HCT116 (cell line): ENCODE results near the gene THAP3.
A peak's percentile ranks its signal among the peaks of the same experiment; 100 is the strongest.

Experiments
- EZH2 ChIP-seq: fragments of 200-600 bp; sonication (generic); IDR thresholded peaks from 2 replicates; pipeline ENCODE4 v1.6.1; 2017; ENCODE audit warnings: antibody characterized with exemption, mixed run types
- EZH2phosphoT487 ChIP-seq: fragments of 200-600 bp; IDR thresholded peaks from 2 replicates; pipeline ENCODE4 v1.6.1; 2018; ENCODE audit warnings: antibody characterized with exemption, borderline replicate concordance
- JUND ChIP-seq: IDR thresholded peaks from 2 replicates; pipeline ENCODE4 v1.6.1; 2012
- POLR2A ChIP-seq: IDR thresholded peaks from 2 replicates; pipeline ENCODE4 v1.7.0; 2011; ENCODE audit warnings: borderline replicate concordance; ENCODE audit not compliant: insufficient read depth, insufficient read length; ENCODE audit errors: extremely low read depth
- POLR2AphosphoS5 ChIP-seq: IDR thresholded peaks from 2 replicates; pipeline ENCODE4 v1.6.1; 2011; ENCODE audit warnings: mild to moderate bottlenecking, low read depth, low read length, moderate library complexity
- RAD21 ChIP-seq: IDR thresholded peaks from 2 replicates; pipeline ENCODE4 v1.6.1; 2012; ENCODE audit warnings: low read depth, mild to moderate bottlenecking
- SIN3A ChIP-seq: IDR thresholded peaks from 2 replicates; pipeline ENCODE4 v1.6.1; 2012; ENCODE audit warnings: low read depth
- SP1 ChIP-seq: IDR thresholded peaks from 2 replicates; pipeline ENCODE4 v1.6.1; 2012; ENCODE audit warnings: low read depth
- ZNF274 ChIP-seq: fragments of 200-500 bp; sonication (Bioruptor generic); IDR thresholded peaks from 2 replicates; pipeline ENCODE4 v1.6.1; 2014; ENCODE audit warnings: mild to moderate bottlenecking, low read depth, low read length, inconsistent platforms
- TF ChIP-seq, protein P1 (sequence below), 3 experiments: fragments of 200-600 bp in 1 of 3; sonication (generic) in 1 of 3; IDR thresholded peaks in 2 of 3; conservative IDR thresholded peaks in 1 of 3; 2 replicates each; pipeline ENCODE4 v1.5.1; 2012 to 2017; ENCODE audit warnings: low read depth in 2 of 3, low read length in 2 of 3, antibody characterized with exemption in 1 of 3, borderline replicate concordance in 1 of 3, control low read depth in 1 of 3, mild to moderate bottlenecking in 1 of 3, mixed read lengths in 1 of 3, mixed run types in 1 of 3, moderate library complexity in 1 of 3; ENCODE audit not compliant: insufficient read depth in 1 of 3
- TF ChIP-seq, protein P2 (sequence below): IDR thresholded peaks from 2 replicates; pipeline ENCODE4 v1.6.1; 2012; ENCODE audit warnings: low read depth
- TF ChIP-seq, protein P3 (sequence below): IDR thresholded peaks from 2 replicates; pipeline ENCODE4 v1.6.1; 2012

DNA sequence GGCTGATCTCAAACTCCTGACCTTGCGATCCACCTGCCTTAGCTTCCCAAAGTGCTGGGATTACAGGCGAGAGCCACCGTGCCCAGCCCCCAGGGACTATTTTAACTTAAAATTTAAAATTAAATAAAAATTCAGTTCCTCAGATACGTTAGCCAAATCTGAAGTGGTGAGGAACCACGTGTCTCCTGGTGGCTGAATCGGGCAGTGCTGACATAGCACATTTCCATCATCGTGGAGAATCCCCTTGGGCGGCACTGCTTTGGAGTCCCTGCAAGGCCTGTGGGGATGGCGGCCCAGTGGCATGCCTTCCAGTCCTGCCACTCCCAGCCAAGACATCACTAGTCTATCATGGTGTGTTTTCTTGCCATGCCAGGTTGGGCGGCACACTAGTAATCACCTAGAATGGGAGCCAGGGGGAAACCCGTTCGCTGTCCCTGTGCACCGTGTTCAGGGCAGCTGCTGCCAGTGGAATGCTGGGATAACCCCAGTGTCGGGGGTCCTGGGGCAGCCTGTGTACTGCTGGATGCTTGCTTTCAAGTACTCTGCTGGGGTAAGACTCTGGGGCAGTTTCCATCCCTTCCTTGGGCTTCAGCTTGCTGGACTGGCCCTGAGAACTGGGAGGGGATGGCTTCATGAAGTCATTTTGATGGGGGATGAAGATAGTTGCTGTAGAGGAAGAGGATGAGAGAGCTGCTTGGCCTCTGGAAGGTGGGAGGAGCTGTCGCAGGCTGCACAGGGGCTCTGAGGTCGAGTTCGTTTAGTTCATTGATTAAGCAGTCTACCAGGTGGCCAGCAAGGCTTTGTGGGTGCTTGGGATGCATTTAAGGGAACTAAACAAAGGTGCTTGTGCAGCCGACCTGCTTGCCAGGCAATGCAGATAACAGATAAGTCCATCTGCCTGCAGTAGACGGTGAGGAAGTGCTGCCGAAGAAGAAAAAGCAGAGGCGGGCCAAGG lies 40.3 kb upstream of the THAP3 start:
- TF ChIP-seq POLR2AphosphoS5 = no peak
- TF ChIP-seq, protein P1, sequence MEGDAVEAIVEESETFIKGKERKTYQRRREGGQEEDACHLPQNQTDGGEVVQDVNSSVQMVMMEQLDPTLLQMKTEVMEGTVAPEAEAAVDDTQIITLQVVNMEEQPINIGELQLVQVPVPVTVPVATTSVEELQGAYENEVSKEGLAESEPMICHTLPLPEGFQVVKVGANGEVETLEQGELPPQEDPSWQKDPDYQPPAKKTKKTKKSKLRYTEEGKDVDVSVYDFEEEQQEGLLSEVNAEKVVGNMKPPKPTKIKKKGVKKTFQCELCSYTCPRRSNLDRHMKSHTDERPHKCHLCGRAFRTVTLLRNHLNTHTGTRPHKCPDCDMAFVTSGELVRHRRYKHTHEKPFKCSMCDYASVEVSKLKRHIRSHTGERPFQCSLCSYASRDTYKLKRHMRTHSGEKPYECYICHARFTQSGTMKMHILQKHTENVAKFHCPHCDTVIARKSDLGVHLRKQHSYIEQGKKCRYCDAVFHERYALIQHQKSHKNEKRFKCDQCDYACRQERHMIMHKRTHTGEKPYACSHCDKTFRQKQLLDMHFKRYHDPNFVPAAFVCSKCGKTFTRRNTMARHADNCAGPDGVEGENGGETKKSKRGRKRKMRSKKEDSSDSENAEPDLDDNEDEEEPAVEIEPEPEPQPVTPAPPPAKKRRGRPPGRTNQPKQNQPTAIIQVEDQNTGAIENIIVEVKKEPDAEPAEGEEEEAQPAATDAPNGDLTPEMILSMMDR (IDR thresholded peaks at IDR 0.05 in 2 of 3, conservative IDR thresholded peaks at IDR 0.05 in 1 of 3; ENCODE audit: borderline replicate concordance in 1 of 3, insufficient read depth in 1 of 3, low read depth in 2 of 3, low read length in 2 of 3) = peak in 1 of 3 experiments; percentile 37; a peak in 1 of 6 replicates
- no peak for TF ChIP-seq EZH2
- TF ChIP-seq POLR2A = no peak
- no peak for TF ChIP-seq EZH2phosphoT487
- TF ChIP-seq JUND = no peak
- no peak for TF ChIP-seq RAD21
- TF ChIP-seq, protein P2, sequence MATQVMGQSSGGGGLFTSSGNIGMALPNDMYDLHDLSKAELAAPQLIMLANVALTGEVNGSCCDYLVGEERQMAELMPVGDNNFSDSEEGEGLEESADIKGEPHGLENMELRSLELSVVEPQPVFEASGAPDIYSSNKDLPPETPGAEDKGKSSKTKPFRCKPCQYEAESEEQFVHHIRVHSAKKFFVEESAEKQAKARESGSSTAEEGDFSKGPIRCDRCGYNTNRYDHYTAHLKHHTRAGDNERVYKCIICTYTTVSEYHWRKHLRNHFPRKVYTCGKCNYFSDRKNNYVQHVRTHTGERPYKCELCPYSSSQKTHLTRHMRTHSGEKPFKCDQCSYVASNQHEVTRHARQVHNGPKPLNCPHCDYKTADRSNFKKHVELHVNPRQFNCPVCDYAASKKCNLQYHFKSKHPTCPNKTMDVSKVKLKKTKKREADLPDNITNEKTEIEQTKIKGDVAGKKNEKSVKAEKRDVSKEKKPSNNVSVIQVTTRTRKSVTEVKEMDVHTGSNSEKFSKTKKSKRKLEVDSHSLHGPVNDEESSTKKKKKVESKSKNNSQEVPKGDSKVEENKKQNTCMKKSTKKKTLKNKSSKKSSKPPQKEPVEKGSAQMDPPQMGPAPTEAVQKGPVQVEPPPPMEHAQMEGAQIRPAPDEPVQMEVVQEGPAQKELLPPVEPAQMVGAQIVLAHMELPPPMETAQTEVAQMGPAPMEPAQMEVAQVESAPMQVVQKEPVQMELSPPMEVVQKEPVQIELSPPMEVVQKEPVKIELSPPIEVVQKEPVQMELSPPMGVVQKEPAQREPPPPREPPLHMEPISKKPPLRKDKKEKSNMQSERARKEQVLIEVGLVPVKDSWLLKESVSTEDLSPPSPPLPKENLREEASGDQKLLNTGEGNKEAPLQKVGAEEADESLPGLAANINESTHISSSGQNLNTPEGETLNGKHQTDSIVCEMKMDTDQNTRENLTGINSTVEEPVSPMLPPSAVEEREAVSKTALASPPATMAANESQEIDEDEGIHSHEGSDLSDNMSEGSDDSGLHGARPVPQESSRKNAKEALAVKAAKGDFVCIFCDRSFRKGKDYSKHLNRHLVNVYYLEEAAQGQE = no peak
- TF ChIP-seq SIN3A = no peak
- no peak for TF ChIP-seq SP1
- no peak for TF ChIP-seq ZNF274
- TF ChIP-seq, protein P3, sequence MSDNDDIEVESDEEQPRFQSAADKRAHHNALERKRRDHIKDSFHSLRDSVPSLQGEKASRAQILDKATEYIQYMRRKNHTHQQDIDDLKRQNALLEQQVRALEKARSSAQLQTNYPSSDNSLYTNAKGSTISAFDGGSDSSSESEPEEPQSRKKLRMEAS = no peak
